Subcutaneous adipose tissue (tissue), 4 donors: ENCODE measurements around the gene NUP93. TPM values are rescaled to one million over a fixed set of nuclear protein-coding genes. Genes with fewer than 3 reads are reported as not detected.

Source experiments
- CTCF ChIP-seq: fragments of 450-650 bp; IDR thresholded peaks from one replicate; pipeline ENCODE4 v1.5.1; 2016; ENCODE audit warnings: low read depth, mild to moderate bottlenecking, control low read depth, antibody characterized with exemption, moderate library complexity
- total RNA-seq, 4 donors: library from RNA; depleted of rRNA; stranded (reverse); fragments of >200 nt; gene quantifications; one replicate each; pipeline ENCODE4 v1.1.0, GENCODE V29; 2016

Gene NUP93
- 10 to 100 TPM; 28.4 to 57.6 (median 47.5) TPM for total RNA-seq

- no peak for TF ChIP-seq CTCF
Observed at GRCh38 chr16:56729735-56730662, at the start of gene NUP93. Gene NUP93, plus strand, starts transcription at chr16:56730129. Its CDS starts 18,119 bp downstream, at chr16:56748248.

- no peak for TF ChIP-seq CTCF
Observed at GRCh38 chr16:56681939-56682702, 47.8 kb upstream of the NUP93 start, which contains the start of gene MT1X. Gene MT1X, plus strand, starts transcription at chr16:56682470. Its CDS starts 71 bp downstream, at chr16:56682541.

- no peak for TF ChIP-seq CTCF
Observed at GRCh38 chr16:56682703-56683397, 47.1 kb upstream of the NUP93 start.

GRCh38 chr16:56683424-56684172, 46.3 kb upstream of the NUP93 start:
- no peak for TF ChIP-seq CTCF

- TF ChIP-seq CTCF: no peak
Observed at GRCh38 chr16:56684256-56684925, 45.5 kb upstream of the NUP93 start.

- TF ChIP-seq CTCF: no peak
Observed at GRCh38 chr16:56684926-56685590, 44.9 kb upstream of the NUP93 start.
